ENCODE measurements around the gene COL6A1.

COL6A1 gene

GRCh38 chr21:45941717-45942546 is 39.6 kb upstream of the COL6A1 start:
- H3K4me3 ChIP-seq (IDR thresholded peaks at IDR 0.05; ENCODE audit: insufficient read depth, low read depth, low read length): no peak overlapping the region
- H3K4me2 ChIP-seq: no peak overlapping the region

GRCh38 chr21:45942755-45943629 is 38.6 kb upstream of the COL6A1 start:
- H4K20me1 ChIP-seq (ENCODE audit: insufficient read depth): no peaks in the 10 kb centered on the region
- H2AFZ ChIP-seq (ENCODE audit: low read depth): no peak overlapping the region
- H3K4me3 ChIP-seq (IDR thresholded peaks at IDR 0.05; ENCODE audit: insufficient read depth, low read depth, low read length): no peak overlapping the region
- H3K27me3 ChIP-seq (ENCODE audit: insufficient read depth, low read depth): peaks cover 52% of the 10 kb centered on the region; the same call in 1 of the 2 replicates
- no peak overlapping the region for H3K4me2 ChIP-seq
- H3K36me3 ChIP-seq (ENCODE audit: insufficient read depth): no peaks in the 10 kb centered on the region
- no peak overlapping the region for H3K27ac ChIP-seq
- H3K4me1 ChIP-seq (ENCODE audit: low read depth, poor library complexity, severe bottlenecking): no peaks in the 10 kb centered on the region
- TF ChIP-seq CTCF (conservative IDR thresholded peaks at IDR 0.05; ENCODE audit: low read depth, low read length): no peak
- no peak overlapping the region for H3K9ac ChIP-seq
- no peaks in the 10 kb centered on the region for H3K79me2 ChIP-seq (ENCODE audit: insufficient read depth, low read depth)

More at GRCh38 chr21:45941717-45942546, 39.6 kb upstream of the COL6A1 start:
- H4K20me1 ChIP-seq (ENCODE audit: insufficient read depth): no peaks in the 10 kb centered on the region
- TF ChIP-seq CTCF (conservative IDR thresholded peaks at IDR 0.05; ENCODE audit: low read depth, low read length): no peak
- no peak overlapping the region for H2AFZ ChIP-seq (ENCODE audit: low read depth)
- H3K4me1 ChIP-seq (ENCODE audit: low read depth, poor library complexity, severe bottlenecking): no peaks in the 10 kb centered on the region
- no peak overlapping the region for H3K27ac ChIP-seq
- no peaks in the 10 kb centered on the region for H3K36me3 ChIP-seq (ENCODE audit: insufficient read depth)
- peaks cover 41% of the 10 kb centered on the region; the same call in 1 of the 2 replicates for H3K27me3 ChIP-seq (ENCODE audit: insufficient read depth, low read depth)
- no peaks in the 10 kb centered on the region for H3K79me2 ChIP-seq (ENCODE audit: insufficient read depth, low read depth)
- no peak overlapping the region for H3K9ac ChIP-seq

- Histone ChIP-seq H2AFZ (ENCODE audit: low read depth) (no peak overlapping the region), H3K9ac (no peak overlapping the region), H3K27me3 (ENCODE audit: insufficient read depth, low read depth) (peaks cover 58% of the 10 kb centered on the region), H3K79me2 (ENCODE audit: insufficient read depth, low read depth) (no peaks in the 10 kb centered on the region), H3K4me1 (ENCODE audit: low read depth, poor library complexity, severe bottlenecking) (no peaks in the 10 kb centered on the region), H3K4me3 (IDR thresholded peaks at IDR 0.05; ENCODE audit: insufficient read depth, low read depth, low read length) (no peak overlapping the region), H4K20me1 (ENCODE audit: insufficient read depth) (no peaks in the 10 kb centered on the region), H3K4me2 (no peak overlapping the region), H3K27ac (no peak overlapping the region), H3K36me3 (ENCODE audit: insufficient read depth) (no peaks in the 10 kb centered on the region)
- no peak for TF ChIP-seq CTCF (conservative IDR thresholded peaks at IDR 0.05; ENCODE audit: low read depth, low read length)
Measured at GRCh38 chr21:45943630-45944540, 37.7 kb upstream of the COL6A1 start.

GRCh38 chr21:45944601-45945000 is 37.0 kb upstream of the COL6A1 start:
- H3K79me2 ChIP-seq (ENCODE audit: insufficient read depth, low read depth): no peaks in the 10 kb centered on the region
- peaks cover 58% of the 10 kb centered on the region for H3K27me3 ChIP-seq (ENCODE audit: insufficient read depth, low read depth)
- H3K4me1 ChIP-seq (ENCODE audit: low read depth, poor library complexity, severe bottlenecking): no peaks in the 10 kb centered on the region
- H2AFZ ChIP-seq (ENCODE audit: low read depth): no peak overlapping the region
- H3K4me2 ChIP-seq: no peak overlapping the region
- TF ChIP-seq CTCF (conservative IDR thresholded peaks at IDR 0.05; ENCODE audit: low read depth, low read length): no peak
- no peak overlapping the region for H3K9ac ChIP-seq
- no peak overlapping the region for H3K27ac ChIP-seq
- no peak overlapping the region for H3K4me3 ChIP-seq (IDR thresholded peaks at IDR 0.05; ENCODE audit: insufficient read depth, low read depth, low read length)
- H4K20me1 ChIP-seq (ENCODE audit: insufficient read depth): no peaks in the 10 kb centered on the region
- H3K36me3 ChIP-seq (ENCODE audit: insufficient read depth): no peaks in the 10 kb centered on the region

Measured in KMS-11 (cell line).